Kasumi-1 (cell line): ENCODE results near the gene HACD4.

Experiments used
- DNase-seq, 2 experiments: peaks; one replicate each; lab custom pipeline; 2025; lab: John Stamatoyannopoulos, UW

The HACD4 gene

GRCh38 chr9:21016701-21017491 lies 14.5 kb downstream of the HACD4 start:
- no peak for DNase-seq

- no peak for DNase-seq
Observed at GRCh38 chr9:21015995-21016394, 15.4 kb downstream of the HACD4 start.

- DNase-seq: no peak
Observed at GRCh38 chr9:21015129-21015815, 16.2 kb downstream of the HACD4 start.

- DNase-seq: no peak
Observed at GRCh38 chr9:21002040-21002439, 29.4 kb downstream of the HACD4 start.

- no peak for DNase-seq
Observed at GRCh38 chr9:21001581-21001980, 29.9 kb downstream of the HACD4 start.

- peak; percentile 2 to 17 for DNase-seq
Observed at GRCh38 chr9:20997503-20998076, 33.9 kb downstream of the HACD4 start.

- no peak for DNase-seq
Observed at GRCh38 chr9:20996809-20997208, 34.6 kb downstream of the HACD4 start.

- DNase-seq: no peak
Observed at GRCh38 chr9:20995616-20996015, 35.8 kb downstream of the HACD4 start.

GRCh38 chr9:20994486-20994885 lies 37.0 kb downstream of the HACD4 start:
- DNase-seq: no peak

- DNase-seq: peak; percentile 70 to 74
Observed at GRCh38 chr9:20990867-20991266, 40.6 kb downstream of the HACD4 start.

- DNase-seq: peak in 1 of 2 experiments; percentile 3
Observed at GRCh38 chr9:20989923-20990341, 41.5 kb downstream of the HACD4 start.

GRCh38 chr9:20988671-20989315 lies 42.6 kb downstream of the HACD4 start:
- DNase-seq: no peak

GRCh38 chr9:20988061-20988460 lies 43.4 kb downstream of the HACD4 start:
- DNase-seq: no peak

- no peak for DNase-seq
Observed at GRCh38 chr9:20987521-20987920, 43.9 kb downstream of the HACD4 start.

GRCh38 chr9:20985851-20986600 lies 45.4 kb downstream of the HACD4 start:
- no peak for DNase-seq

GRCh38 chr9:20984506-20984905 lies 46.9 kb downstream of the HACD4 start:
- DNase-seq: no peak

GRCh38 chr9:20981486-20981885 lies 50.0 kb downstream of the HACD4 start:
- DNase-seq: no peak

- DNase-seq: peak; percentile 18 to 35
Observed at GRCh38 chr9:20980832-20981455, 50.5 kb downstream of the HACD4 start.

GRCh38 chr9:20978249-20978648 lies 53.2 kb downstream of the HACD4 start:
- no peak for DNase-seq

GRCh38 chr9:20974191-20974938 lies 57.1 kb downstream of the HACD4 start:
- peak in 1 of 2 experiments; percentile 11 for DNase-seq
